ENCODE results near the gene DNAH2.
A peak's percentile ranks its signal among the peaks of the same experiment; 100 is the strongest.

DNAH2 gene

GRCh38 chr17:7716901-7717755 lies at the start of gene DNAH2:
Gene DNAH2, plus strand, starts transcription at chr17:7717744. Its CDS starts 1,991 bp downstream, at chr17:7719735.
- DNase-seq (ENCODE audit: low read depth), result peak; percentile 70

GRCh38 chr17:7668482-7668881 lies 49.1 kb upstream of the DNAH2 start:
- no peak for DNase-seq (ENCODE audit: low read depth)

- DNase-seq (ENCODE audit: low read depth), result no peak
Measured at GRCh38 chr17:7673239-7673638, 44.3 kb upstream of the DNAH2 start.

GRCh38 chr17:7674934-7675333 lies 42.6 kb upstream of the DNAH2 start:
- DNase-seq (ENCODE audit: low read depth), result no peak

GRCh38 chr17:7676533-7676932 lies 41.0 kb upstream of the DNAH2 start:
- no peak for DNase-seq (ENCODE audit: low read depth)

- no peak for DNase-seq (ENCODE audit: low read depth)
Measured at GRCh38 chr17:7677388-7678067, 40.0 kb upstream of the DNAH2 start.

GRCh38 chr17:7684851-7685532 lies 32.6 kb upstream of the DNAH2 start:
- no peak for DNase-seq (ENCODE audit: low read depth)

GRCh38 chr17:7685533-7686221 lies 31.9 kb upstream of the DNAH2 start:
- no peak for DNase-seq (ENCODE audit: low read depth)

- peak; percentile 72 for DNase-seq (ENCODE audit: low read depth)
Measured at GRCh38 chr17:7686222-7687071, 31.1 kb upstream of the DNAH2 start.

- DNase-seq (ENCODE audit: low read depth), result peak; percentile 65
Measured at GRCh38 chr17:7687072-7687907, 30.3 kb upstream of the DNAH2 start, which contains the start of gene TP53. Gene TP53, minus strand, starts transcription at chr17:7687490. Its CDS starts 10,896 bp downstream, at chr17:7676594.

GRCh38 chr17:7687908-7688807 lies 29.4 kb upstream of the DNAH2 start, which contains the start of gene WRAP53:
Gene WRAP53, plus strand, starts transcription at chr17:7688477. Its CDS starts 172 bp downstream, at chr17:7688649.
- peak; percentile 96 for DNase-seq (ENCODE audit: low read depth)

GRCh38 chr17:7688808-7689316 lies 28.7 kb upstream of the DNAH2 start:
- no peak for DNase-seq (ENCODE audit: low read depth)

- no peak for DNase-seq (ENCODE audit: low read depth)
Measured at GRCh38 chr17:7695586-7695985, 22.0 kb upstream of the DNAH2 start.

GRCh38 chr17:7697828-7698588 lies 19.5 kb upstream of the DNAH2 start:
- DNase-seq (ENCODE audit: low read depth), result no peak

GRCh38 chr17:7700510-7700909 lies 17.0 kb upstream of the DNAH2 start:
- DNase-seq (ENCODE audit: low read depth), result no peak

- DNase-seq (ENCODE audit: low read depth), result no peak
Measured at GRCh38 chr17:7701681-7702080, 15.9 kb upstream of the DNAH2 start.

GRCh38 chr17:7702776-7703175 lies 14.8 kb upstream of the DNAH2 start:
- DNase-seq (ENCODE audit: low read depth), result no peak

All from GM04503 (cell line).